T-helper 2 cell treated with Interferon-gamma antibody and Interleukin-4, amounts not matched to agents 5 μg/mL and 100 μg/mL, for 36 hours (primary cell): Measurements from ENCODE around the gene ZNF248.

Experiments
- DNase-seq: peaks from one replicate; pipeline ENCODE4 v3.0.0; 2021; ENCODE audit warnings: low spot score
- H3K27ac Mint-ChIP-seq: one replicate; pipeline ENCODE4 v1.8.0; 2021; ENCODE audit warnings: mild to moderate bottlenecking, mixed read lengths
- H3K27me3 Mint-ChIP-seq: one replicate; pipeline ENCODE4 v1.8.0; 2021; ENCODE audit warnings: low read depth, mixed read lengths
- H3K36me3 Mint-ChIP-seq: one replicate; pipeline ENCODE4 v1.8.0; 2021; ENCODE audit warnings: low read depth, mixed read lengths
- H3K4me1 Mint-ChIP-seq: one replicate; pipeline ENCODE4 v1.8.0; 2021; ENCODE audit warnings: low read depth, mixed read lengths
- H3K4me3 Mint-ChIP-seq: one replicate; pipeline ENCODE4 v1.8.0; 2022; ENCODE audit warnings: mild to moderate bottlenecking, moderate library complexity, mixed read lengths
- H3K9me3 Mint-ChIP-seq: one replicate; pipeline ENCODE4 v1.8.0; 2021; ENCODE audit warnings: mixed read lengths

The ZNF248 gene

GRCh38 chr10:37794305-37794976 lies 63.0 kb downstream of the ZNF248 start:
- no peaks in the 10 kb centered on the region for H3K4me1 Mint-ChIP-seq
- no peaks in the 10 kb centered on the region for H3K27me3 Mint-ChIP-seq
- DNase-seq: no peak
- H3K9me3 Mint-ChIP-seq: peaks cover 51% of the 10 kb centered on the region
- H3K4me3 Mint-ChIP-seq: no peak overlapping the region
- H3K27ac Mint-ChIP-seq: no peak overlapping the region
- H3K36me3 Mint-ChIP-seq: peaks cover 2% of the 10 kb centered on the region

DNA sequence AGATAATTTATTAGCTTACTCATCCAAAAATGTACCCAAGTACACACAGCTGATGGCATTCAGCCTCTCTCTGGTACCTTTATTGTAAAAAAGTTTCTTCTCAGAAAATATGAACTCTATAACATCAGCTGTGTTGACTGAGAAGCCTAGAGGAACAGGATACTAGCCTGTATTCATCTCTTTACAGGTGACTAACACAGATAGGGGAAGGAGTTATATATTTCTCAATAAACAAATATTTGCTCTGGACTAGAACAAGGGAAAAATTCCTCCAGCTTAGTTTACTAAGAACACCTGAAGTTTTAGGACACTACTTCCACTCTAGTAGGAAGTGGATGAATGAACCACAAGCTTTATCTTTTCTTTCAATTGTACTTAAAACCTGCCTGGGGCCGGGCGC lies 67.8 kb downstream of the ZNF248 start:
- Mint-ChIP-seq H3K4me3 (no peak overlapping the region), H3K36me3 (no peaks in the 10 kb centered on the region), H3K4me1 (no peaks in the 10 kb centered on the region), H3K27me3 (no peaks in the 10 kb centered on the region), H3K27ac (no peak overlapping the region), H3K9me3 (peaks cover 38% of the 10 kb centered on the region)
- DNase-seq: no peak

DNA sequence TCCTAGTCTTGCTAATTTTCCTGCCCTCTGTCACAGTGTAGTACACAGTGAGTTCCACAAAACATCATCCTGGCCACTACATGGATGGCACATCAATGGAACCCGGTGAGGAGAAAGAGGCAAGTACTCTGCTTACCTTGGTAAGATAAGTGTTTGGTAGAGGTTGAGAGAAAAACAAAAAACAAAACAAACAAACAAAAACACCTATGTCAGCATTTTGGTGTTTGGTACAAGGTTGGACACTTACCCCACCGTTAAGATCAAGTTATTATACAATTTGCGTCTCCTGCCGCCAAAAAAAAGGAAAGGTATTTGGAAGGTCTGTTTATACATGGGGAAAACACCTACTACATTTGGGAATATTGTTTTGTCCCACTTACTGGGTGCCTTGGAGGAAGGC lies 72.7 kb downstream of the ZNF248 start:
- Mint-ChIP-seq H3K36me3 (no peaks in the 10 kb centered on the region), H3K27ac (no peak overlapping the region), H3K27me3 (no peaks in the 10 kb centered on the region), H3K4me1 (no peaks in the 10 kb centered on the region), H3K9me3 (peaks cover 39% of the 10 kb centered on the region), H3K4me3 (no peak overlapping the region)
- no peak for DNase-seq

DNA sequence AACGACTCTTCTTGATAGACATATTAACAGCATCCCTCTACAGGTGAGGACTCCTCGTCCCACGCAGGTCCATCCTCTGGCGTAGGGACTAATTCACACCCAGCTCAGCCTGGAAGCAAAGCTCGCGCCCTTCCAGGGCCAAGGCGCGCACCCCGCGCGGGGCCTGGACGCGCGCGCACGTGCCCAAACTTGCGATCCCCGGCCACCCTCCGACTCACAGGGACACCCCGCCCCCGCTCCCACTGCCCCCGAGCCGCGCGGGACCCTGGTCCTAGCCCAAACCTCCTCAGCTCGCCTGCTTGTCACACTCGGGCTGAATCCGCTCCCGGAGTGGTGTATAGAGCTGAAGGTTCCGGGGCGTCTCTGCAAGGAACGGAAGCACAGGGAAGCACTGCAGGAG lies 76.9 kb downstream of the ZNF248 start:
- H3K9me3 Mint-ChIP-seq: peaks cover 44% of the 10 kb centered on the region

DNA sequence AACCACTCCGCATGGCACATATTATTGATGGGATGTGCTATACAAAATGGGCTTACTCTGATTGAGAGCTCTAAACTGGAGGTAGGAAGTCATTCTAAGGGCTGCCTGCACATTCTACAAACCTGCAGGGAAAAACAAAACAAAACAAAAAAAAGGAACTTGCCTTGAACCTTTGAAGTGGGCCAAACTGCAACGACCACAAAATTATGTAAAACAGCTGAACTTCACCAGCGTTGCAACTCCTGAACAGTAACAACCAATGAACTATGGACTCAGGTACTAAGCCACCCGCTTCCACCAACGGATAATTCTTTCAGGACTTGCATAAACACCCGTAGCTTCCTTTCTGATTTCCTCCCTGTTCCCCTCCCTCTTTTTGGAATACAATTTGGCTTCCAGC lies 80.4 kb downstream of the ZNF248 start:
- Mint-ChIP-seq H3K9me3 (peaks cover 28% of the 10 kb centered on the region), H3K4me3 (no peak overlapping the region), H3K27ac (no peak overlapping the region), H3K27me3 (no peaks in the 10 kb centered on the region), H3K4me1 (no peaks in the 10 kb centered on the region), H3K36me3 (no peaks in the 10 kb centered on the region)
- DNase-seq: no peak

More for the DNA sequence above, 76.9 kb downstream of the ZNF248 start:
- no peak overlapping the region for H3K27ac Mint-ChIP-seq
- DNase-seq: no peak
- no peaks in the 10 kb centered on the region for H3K27me3 Mint-ChIP-seq
- no peaks in the 10 kb centered on the region for H3K4me1 Mint-ChIP-seq
- H3K36me3 Mint-ChIP-seq: no peaks in the 10 kb centered on the region
- H3K4me3 Mint-ChIP-seq: no peak overlapping the region

GRCh38 chr10:37775612-37776011 lies 81.8 kb downstream of the ZNF248 start:
- DNase-seq: no peak
- Mint-ChIP-seq H3K9me3 (peaks cover 22% of the 10 kb centered on the region), H3K4me3 (no peak overlapping the region), H3K27me3 (no peaks in the 10 kb centered on the region), H3K4me1 (no peaks in the 10 kb centered on the region), H3K36me3 (no peaks in the 10 kb centered on the region), H3K27ac (no peak overlapping the region)

DNA sequence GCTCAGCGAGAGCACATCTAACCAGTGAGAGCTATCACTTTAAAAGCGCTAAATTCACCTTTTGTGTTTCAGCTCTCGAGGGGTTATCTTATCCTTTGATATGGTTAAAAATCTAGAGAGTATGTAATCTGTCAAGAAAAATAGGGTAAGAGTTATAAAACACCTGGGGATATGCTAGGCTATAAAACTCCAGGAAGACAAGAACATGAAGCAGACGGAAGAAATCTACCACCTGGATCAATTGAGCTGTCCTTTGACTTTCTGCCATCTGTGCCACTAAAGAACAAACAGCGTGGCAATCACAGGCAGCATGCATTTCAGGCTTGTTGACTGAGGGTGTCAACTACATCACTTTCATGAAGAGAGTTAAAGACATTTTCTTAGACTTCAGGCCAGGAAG lies 83.1 kb downstream of the ZNF248 start:
- H3K9me3 Mint-ChIP-seq: peaks cover 25% of the 10 kb centered on the region
- DNase-seq: no peak

DNA sequence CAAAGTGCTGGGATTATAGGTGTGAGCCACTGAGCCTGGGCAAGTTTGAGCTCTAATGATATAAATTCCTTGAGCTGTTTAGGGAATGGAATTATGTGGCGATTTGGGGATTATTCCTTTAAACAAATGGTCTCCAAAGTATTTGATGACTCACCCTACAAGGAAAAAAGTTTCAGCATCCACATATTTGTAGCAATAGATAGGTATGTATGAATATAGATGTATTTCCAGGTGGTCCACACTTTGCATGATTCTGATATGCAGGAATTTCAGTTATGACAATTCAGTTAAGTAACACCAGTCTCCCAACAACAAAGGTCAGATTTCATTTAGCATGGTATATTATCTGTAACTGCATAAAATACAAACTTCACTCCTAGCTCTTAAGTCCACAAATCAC lies 92.2 kb downstream of the ZNF248 start:
- no peak for DNase-seq
- H3K4me3 Mint-ChIP-seq: no peak overlapping the region
- H3K27ac Mint-ChIP-seq: no peak overlapping the region
- peaks cover 2% of the 10 kb centered on the region for H3K36me3 Mint-ChIP-seq
- no peaks in the 10 kb centered on the region for H3K27me3 Mint-ChIP-seq
- no peaks in the 10 kb centered on the region for H3K4me1 Mint-ChIP-seq
- H3K9me3 Mint-ChIP-seq: peaks cover 56% of the 10 kb centered on the region

More for the DNA sequence above, 83.1 kb downstream of the ZNF248 start:
- H3K27ac Mint-ChIP-seq: no peak overlapping the region
- H3K36me3 Mint-ChIP-seq: no peaks in the 10 kb centered on the region
- H3K27me3 Mint-ChIP-seq: no peaks in the 10 kb centered on the region
- H3K4me3 Mint-ChIP-seq: no peak overlapping the region
- H3K4me1 Mint-ChIP-seq: no peaks in the 10 kb centered on the region

DNA sequence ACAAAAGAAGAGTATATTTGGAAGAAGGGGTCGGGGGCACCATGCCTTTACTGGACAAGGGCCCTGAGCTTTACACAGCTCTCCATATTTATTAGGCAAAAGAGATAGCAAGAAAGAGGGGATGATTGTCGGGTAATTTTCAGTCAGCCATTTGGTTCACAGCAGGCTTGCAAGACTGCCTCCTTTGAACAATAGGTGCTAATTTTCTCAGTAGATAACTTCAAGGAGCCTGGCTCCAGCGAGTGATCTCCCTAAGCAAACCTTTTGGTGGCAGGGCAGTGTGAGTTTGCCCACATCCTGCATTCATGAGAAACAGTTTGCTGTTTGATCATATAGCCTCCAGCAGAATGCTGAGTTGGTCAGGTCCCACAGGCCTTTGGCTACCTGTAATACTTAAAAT lies 94.3 kb downstream of the ZNF248 start:
- no peak for DNase-seq
- H3K27ac Mint-ChIP-seq: no peak overlapping the region
- H3K27me3 Mint-ChIP-seq: no peaks in the 10 kb centered on the region
- peaks cover 2% of the 10 kb centered on the region for H3K36me3 Mint-ChIP-seq
- no peaks in the 10 kb centered on the region for H3K4me1 Mint-ChIP-seq
- peaks cover 48% of the 10 kb centered on the region for H3K9me3 Mint-ChIP-seq
- H3K4me3 Mint-ChIP-seq: no peak overlapping the region

- Mint-ChIP-seq H3K4me3 (no peak overlapping the region), H3K27ac (no peak overlapping the region), H3K4me1 (no peaks in the 10 kb centered on the region), H3K9me3 (peaks cover 47% of the 10 kb centered on the region), H3K27me3 (no peaks in the 10 kb centered on the region), H3K36me3 (peaks cover 2% of the 10 kb centered on the region)
- no peak for DNase-seq
These were observed 95.1 kb downstream of the ZNF248 start for GRCh38 chr10:37762287-37762686.

DNA sequence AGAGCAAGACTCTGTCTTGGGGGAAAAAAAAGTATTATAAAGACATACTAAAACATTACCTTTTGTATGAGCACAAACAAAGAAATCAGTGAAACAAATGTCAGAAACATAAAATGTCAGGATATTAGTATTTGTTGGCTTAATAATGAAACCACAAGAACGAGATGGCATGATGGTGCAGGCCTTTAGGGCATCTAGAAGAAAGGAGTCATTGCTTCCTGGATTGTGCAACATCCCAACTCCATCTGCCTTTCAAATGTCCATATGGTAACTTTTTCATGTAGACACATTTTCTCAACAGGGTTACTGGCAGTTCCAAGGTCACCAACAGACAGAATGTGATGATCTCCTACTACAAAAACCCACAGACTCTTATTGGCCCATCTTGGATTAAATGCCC lies 96.6 kb downstream of the ZNF248 start:
- DNase-seq: no peak
- no peak overlapping the region for H3K4me3 Mint-ChIP-seq
- H3K4me1 Mint-ChIP-seq: no peaks in the 10 kb centered on the region
- peaks cover 2% of the 10 kb centered on the region for H3K36me3 Mint-ChIP-seq
- peaks cover 47% of the 10 kb centered on the region for H3K9me3 Mint-ChIP-seq
- no peaks in the 10 kb centered on the region for H3K27me3 Mint-ChIP-seq
- H3K27ac Mint-ChIP-seq: no peak overlapping the region

- Mint-ChIP-seq H3K4me1 (no peaks in the 10 kb centered on the region), H3K9me3 (peaks cover 27% of the 10 kb centered on the region), H3K27ac (no peak overlapping the region), H3K4me3 (no peak overlapping the region), H3K36me3 (no peaks in the 10 kb centered on the region), H3K27me3 (no peaks in the 10 kb centered on the region)
- DNase-seq: no peak
These were observed 99.3 kb downstream of the ZNF248 start for GRCh38 chr10:37758074-37758473.

GRCh38 chr10:37754538-37755323 lies 102.7 kb downstream of the ZNF248 start:
- DNase-seq: no peak
- no peak overlapping the region for H3K4me3 Mint-ChIP-seq
- no peaks in the 10 kb centered on the region for H3K27me3 Mint-ChIP-seq
- no peak overlapping the region for H3K27ac Mint-ChIP-seq
- peaks cover 24% of the 10 kb centered on the region for H3K9me3 Mint-ChIP-seq
- H3K36me3 Mint-ChIP-seq: no peaks in the 10 kb centered on the region
- no peaks in the 10 kb centered on the region for H3K4me1 Mint-ChIP-seq

DNA sequence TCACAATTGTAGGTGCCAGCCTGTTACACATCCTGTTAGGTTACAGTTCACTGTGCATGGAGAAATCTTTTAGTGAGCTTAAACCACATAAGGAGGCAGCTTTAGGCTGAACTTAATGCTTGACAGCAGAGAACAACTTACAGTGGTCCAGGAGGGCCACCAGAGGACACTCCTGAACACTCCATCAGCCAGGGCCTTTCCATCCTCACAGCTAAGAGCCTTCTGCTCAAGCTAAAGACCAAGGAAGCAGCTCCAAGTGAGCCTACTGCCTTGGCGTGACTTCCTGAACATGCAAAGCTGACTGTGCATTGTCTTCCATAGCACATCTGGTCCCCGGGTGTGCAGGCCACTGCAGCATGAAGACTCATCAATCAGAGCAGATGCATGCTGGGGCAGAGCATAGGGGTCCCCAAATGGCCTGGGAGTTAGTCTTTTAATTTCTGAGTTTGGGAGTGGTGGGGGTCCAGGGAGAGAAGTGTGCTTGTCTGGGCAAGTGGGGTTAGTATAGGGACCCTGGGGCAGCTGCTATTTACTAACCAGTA lies 105.0 kb downstream of the ZNF248 start:
- H3K27me3 Mint-ChIP-seq: no peaks in the 10 kb centered on the region
- no peaks in the 10 kb centered on the region for H3K4me1 Mint-ChIP-seq
- H3K4me3 Mint-ChIP-seq: no peak overlapping the region
- no peaks in the 10 kb centered on the region for H3K36me3 Mint-ChIP-seq
- DNase-seq: no peak
- H3K9me3 Mint-ChIP-seq: peaks cover 15% of the 10 kb centered on the region
- H3K27ac Mint-ChIP-seq: no peak overlapping the region
